Measurements from ENCODE around the gene CLEC4D.
"Not testable (repeated sequence)": the region's sequence is repeated elsewhere in the genome, so short reads cannot be mapped to it uniquely, and the experiment has no call there.

- TF ChIP-seq REST (IDR thresholded peaks at IDR 0.05; ENCODE audit: low read depth); CREB1 (IDR thresholded peaks at IDR 0.05; ENCODE audit: low read depth); EP300 (IDR thresholded peaks at IDR 0.05; ENCODE audit: borderline replicate concordance); NFIC (IDR thresholded peaks at IDR 0.05); TEAD4 (IDR thresholded peaks at IDR 0.05); RAD21 (IDR thresholded peaks at IDR 0.05; ENCODE audit: low read depth); YY1 (IDR thresholded peaks at IDR 0.05; ENCODE audit: low read depth): not testable (repeated sequence)
- TF ChIP-seq, protein P1, sequence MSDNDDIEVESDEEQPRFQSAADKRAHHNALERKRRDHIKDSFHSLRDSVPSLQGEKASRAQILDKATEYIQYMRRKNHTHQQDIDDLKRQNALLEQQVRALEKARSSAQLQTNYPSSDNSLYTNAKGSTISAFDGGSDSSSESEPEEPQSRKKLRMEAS (IDR thresholded peaks at IDR 0.05) = not testable (repeated sequence)
Observed at GRCh38 chr12:8540831-8541230, 27.5 kb downstream of the CLEC4D start, which contains the start of gene CLEC4E.
